ENCODE results near the gene ERCC4. TPM values are rescaled to one million over a fixed set of nuclear protein-coding genes. Genes with fewer than 3 reads are reported as not detected.

The ERCC4 gene
- total RNA-seq, result 11.9 and 14.7 TPM in 2 replicates

GRCh38 chr16:13919683-13920509 is at the start of gene ERCC4:
Gene ERCC4 (plus strand): TSS chr16:13920154. CDS start chr16:13920166, 12 bp downstream.

Other genes starting within 250 kb of the ERCC4 start
- 11.1 and 13.4 TPM in 2 replicates for gene MRTFB, start 151.2 kb downstream of the ERCC4 start, total RNA-seq

Measured in smooth muscle cell of trachea (primary cell).